Measurements from ENCODE around the gene BACE1.
"Not testable (repeated sequence)": the region's sequence is repeated elsewhere in the genome, so short reads cannot be mapped to it uniquely, and the experiment has no call there.

The BACE1 gene

DNA sequence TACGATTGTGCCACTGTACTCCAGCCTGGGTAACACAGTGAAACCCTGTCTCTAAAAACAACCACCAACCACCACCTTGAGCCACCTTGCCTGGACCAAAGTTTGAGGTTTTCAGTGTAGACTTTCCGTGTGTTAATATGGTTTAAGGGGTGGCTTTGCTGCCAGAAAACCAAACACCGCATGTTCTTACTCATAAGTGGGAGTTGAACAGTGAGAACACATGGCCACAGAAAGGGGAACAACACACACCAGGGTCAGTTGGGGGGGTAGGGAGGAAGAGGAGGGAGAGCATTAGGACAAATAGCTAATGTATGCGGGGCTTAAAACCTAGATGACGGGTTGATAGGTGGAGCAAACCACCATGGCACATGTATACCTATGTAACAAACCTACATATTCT is 43.9 kb downstream of the BACE1 start:
- DNase-seq, result not testable (repeated sequence)

DNA sequence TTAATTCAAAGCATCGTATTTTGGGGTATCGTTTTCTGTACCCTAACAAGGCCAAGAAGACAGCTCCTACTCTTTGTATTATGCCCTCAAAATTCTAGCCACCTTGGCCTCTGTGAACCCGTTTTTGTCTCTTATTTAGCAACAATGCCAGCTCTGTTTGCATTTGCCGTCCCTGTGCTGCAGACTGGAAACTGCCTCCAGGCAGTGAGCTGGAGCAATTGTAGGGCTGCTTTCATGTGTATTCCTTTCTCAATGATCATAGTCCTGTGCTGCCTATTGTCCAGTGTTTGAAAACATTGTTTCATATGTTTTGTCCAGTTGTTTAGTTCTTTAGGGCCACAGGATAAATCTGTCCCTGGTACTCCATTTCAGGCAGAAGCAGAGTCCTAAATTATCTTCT is 44.8 kb downstream of the BACE1 start:
- DNase-seq, result no peak

DNA sequence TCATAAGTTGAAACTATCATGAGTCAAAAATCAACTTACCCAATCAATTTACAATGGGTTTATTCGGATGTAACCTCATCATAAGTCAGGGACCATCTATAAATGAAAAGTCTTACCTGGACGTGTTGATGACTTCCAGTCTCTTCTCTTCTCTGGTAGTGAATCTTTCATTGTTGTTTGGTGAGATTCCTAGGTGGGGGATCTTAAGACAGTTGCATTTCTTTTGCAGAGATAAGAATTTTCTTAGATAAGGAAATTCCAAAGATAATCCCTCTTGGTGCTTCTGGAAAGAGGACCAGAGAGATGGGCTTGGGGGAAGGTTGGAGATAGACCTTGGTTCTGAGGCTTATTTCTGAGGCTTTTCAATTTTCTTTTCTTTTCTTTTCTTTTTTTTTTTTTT is 46.2 kb downstream of the BACE1 start:
- no peak for DNase-seq

DNA sequence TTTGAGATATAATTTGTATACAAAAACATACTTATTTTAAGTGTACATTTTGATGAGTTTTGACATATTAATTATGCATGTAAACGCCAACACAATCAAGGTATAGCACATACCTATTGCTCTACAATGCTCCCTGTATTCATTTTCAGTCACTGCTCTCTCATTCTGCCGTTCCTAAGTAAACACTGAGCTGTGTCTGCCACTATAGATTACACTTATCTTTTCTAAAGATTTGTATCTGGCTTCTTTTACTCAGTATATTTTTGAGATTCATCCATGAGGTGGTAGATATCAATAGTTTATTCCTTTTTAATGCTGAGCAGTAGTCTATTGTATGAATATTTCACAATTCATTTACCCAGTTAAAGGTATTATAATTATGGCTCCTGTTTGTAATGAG is 50.3 kb downstream of the BACE1 start:
- no peak for DNase-seq

DNA sequence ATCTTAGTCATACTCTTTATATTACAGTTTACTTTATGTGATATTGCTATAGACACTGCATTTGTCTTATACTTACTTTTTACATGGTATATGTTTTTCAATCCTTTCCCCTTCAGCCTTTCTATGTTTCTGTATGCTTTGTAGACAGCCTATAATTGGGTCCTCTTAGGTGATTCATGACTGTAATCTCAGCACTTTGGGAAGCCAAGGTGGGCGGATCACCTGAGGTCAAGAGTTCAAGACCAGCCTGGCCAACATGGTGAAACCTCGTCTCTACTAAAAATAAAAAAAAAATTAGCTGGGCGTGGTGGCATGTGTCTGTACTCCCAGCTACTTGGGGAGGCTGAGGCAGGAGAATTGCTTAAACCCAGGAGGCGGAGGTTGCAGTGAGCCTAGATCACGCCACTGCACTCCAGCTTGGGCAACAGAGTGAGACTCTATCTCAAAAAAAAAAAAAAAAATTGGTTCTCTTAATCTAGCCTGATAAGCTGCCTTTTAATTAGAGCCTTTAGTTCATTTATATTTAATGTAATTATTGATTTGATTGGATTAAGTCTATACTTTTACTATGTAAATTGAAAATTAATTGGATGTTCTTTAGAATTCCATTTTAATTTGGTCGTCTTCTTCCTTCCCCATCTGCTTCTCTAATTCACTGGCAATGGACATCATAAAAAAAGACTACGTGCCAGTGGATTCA is 51.3 kb downstream of the BACE1 start:
- DNase-seq, result not testable (repeated sequence)

DNA sequence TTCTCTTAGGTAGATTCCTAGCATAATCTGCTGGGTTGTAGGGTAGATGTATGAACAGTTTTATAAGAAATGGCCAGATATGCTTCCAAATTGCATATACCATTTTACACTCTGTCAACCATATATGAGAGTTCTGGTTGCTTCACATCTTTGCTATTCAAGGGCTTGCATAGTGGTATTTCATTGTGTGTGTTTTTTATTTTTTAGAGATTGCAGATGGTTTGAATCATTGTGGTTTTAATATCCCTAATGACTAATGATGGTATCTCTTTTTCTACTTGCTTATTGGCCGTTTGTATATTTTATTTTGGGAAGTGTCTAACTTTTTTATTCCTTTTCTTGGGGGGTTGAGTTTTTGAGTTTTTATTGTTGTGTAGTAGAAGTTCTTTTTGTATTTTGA is 56.6 kb downstream of the BACE1 start:
- no peak for DNase-seq

DNA sequence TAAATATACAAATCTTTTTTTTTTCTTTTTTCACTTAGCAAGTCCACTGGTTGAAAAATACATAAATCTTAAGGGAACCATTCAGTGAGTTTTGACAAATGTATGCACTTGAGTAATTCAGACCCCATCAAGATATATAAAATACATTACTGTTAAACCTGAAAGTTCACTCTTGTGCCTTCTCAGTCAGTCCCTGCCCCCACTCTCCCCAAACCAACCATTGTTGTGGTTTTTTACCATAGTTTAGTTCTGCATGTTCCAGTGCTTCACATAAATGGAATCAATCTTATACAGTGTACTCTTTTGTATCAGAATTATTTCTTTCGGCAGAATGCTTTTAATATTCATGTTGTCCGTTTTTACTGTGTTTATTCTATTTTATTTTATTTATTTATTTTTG is 57.5 kb downstream of the BACE1 start:
- DNase-seq, result no peak

DNA sequence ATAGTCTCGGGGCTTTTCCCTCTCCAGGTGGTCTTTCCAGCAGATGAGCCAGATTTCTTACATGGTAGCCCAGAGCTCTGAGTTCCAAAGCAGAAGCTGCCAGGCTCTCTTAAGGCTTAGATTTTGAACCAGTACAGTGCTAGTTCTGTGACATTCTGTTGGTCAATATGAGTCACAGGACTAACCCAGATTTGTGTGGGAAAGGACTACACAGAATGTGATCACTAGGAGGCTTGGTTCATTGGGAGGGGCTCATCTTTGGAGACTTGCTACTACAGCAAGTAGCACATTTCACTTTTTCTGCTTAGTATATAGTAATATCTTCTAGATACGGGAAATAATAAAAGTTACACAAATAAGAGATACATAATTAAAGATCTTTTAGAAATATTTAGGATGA is 59.5 kb downstream of the BACE1 start:
- no peak for DNase-seq

DNA sequence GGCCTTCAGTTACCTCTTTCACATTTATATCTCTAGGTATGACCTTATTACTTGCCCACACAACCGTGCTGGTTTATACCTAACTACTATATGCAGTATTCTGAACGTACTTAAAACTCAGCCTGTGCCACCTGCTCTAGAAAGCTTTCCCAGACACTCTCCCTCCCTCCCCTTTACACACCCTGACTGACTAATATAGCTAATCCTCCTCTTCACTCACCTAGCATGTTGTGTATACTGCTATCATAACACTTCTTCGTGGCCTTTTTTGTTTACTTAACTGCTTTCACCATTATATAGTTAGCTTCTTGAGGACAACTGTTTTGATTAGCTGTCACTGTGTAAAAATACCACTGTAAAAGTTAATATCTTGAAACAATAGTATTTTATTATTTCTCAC is 60.1 kb downstream of the BACE1 start:
- no peak for DNase-seq

DNA sequence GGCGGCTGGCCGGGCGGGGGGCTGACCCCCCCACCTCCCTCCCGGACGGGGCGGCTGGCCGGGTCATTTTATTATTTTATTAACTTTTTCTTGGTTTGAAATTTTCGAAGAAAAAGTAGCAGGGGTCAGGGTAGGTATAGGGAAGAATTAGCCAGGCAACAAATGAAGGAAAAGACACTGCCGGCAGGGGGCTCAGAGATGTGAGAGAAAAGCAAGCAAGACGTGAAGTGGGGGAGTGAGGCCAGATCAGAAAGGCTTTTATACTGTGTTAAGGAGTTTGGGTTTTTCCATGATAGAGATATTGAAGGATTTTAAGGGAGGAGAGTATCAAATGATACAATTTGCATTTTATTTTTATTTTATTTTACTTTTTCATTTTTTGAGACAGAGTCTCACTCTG is 64.5 kb downstream of the BACE1 start:
- DNase-seq, result no peak

DNA sequence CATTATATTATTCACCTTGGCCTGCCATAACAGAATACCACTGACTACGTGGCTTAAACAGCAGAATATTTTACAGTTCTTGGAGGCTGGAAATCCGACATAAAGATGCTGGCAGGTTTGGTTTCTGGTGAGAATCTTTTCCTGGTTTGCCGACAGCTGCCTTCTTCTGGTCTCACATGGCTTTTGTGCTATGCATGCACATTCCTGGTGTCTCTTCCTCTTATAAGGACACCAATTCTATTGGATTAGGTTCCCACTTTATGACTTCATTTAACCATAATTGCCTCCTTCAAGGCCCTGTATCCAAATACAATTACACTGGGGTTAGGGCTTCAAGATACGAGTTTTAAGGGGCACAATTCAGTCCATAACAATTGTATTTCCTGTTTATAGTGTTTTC is 66.5 kb downstream of the BACE1 start:
- DNase-seq, result no peak

DNA sequence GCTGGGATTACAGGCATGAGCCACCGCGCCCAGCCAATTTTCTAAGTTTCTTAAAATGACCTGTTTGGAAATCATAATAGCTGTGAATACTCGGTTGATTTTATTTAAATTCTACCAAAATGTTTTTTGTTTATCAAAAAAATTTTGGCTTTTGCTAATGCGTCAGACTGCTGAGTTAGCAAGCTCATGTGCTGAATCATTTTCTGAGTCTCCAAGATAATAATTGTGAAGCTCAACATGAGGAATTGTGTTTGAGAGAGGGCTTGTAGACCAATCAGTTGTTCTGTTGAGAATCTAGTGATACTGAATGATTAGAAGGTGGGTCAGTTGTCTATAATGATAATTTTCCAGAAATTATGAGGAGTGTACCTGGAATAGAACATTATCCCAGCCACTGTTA is 67.7 kb downstream of the BACE1 start:
- DNase-seq, result no peak

DNA sequence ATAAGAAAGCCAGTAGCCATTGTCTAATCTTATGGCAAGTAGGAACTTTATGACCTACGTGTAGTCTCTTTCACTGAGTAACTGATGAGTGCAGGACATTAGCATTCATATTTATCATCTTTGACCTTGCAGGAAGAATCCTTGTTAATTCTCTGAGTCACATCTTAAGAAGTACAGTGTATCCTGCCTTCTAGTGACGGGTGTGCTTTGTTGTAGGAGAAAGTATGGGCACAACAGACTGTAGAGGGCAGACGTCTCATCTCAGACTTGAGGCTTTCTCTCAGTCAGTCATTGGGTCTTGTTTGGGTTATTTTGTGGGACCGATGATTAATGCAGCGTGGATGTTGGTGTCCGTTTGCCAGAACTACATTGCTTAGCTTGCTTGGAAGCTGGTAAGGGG is 76.8 kb downstream of the BACE1 start:
- DNase-seq, result no peak

DNA sequence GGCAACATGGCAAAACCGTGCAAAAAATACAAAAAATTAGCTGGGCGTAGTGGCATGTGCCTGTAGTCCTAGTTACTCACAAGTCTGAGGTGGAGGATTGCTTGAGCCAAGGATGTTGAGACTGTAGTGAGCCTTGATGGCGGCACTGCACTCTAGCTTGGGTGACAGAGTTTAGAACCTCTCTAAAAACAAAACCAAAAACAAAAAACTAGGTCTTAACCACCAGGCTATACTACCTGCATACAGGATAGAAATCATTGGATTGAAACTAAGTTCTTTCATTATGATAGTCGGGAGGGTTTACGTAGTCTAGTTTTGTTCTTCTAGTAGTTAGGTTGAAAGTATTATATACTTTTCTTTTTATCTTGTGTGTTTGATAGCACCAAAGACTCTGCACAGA is 77.8 kb downstream of the BACE1 start:
- DNase-seq, result no peak

All from stimulated activated CD4-positive, alpha-beta T cell treated with anti-CD3 and anti-CD28 coated beads, Interleukin-4, amount 100 ng/mL, for 1 hour (primary cell).